GM04504 (cell line): ENCODE data around the gene PYDC1.
"Not testable (repeated sequence)": the region's sequence is repeated elsewhere in the genome, so short reads cannot be mapped to it uniquely, and the experiment has no call there.

ENCODE experiments used
- DNase-seq: peaks from one replicate; pipeline ENCODE4 v3.0.0-alpha.2; 2012; ENCODE audit warnings: low read depth

The PYDC1 gene

DNA sequence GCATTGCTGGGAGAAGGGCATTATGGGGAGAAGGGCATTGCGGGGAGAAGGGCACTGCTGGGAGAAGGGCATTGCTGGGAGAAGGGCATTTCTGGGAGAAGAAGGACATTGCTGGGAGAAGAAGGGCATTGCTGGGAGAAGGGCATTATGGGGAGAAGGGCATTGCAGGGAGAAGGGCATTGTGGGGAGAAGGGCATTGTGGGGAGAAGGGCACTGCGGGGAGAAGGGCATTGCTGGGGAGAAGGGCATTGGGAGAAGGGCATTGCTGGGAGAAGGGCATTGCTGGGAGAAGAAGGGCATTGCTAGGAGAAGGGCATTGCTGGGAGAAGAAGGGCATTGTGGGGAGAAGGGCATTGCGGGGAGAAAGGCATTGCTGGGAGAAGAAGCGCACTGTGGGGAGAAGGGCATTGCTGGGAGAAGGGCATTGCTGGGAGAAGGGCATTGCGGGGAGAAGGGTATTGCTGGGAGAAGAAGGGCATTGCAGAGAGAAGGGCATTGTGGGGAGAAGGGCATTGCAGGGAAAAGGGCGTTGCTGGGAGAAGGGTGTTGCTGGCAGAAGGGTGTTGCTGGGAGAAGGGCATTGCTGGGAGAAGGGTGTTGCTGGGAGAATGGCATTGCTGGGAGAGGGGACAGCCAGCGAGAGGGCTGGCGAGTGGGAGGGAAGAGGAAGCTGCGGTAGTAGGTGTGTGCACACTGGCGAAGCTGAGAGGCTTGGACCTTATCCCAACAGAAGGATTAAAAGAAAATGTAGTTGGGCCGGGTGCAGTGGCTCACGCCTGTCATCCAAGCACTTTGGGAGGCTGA lies 4.6 kb upstream of the PYDC1 start:
- no peak for DNase-seq

- no peak for DNase-seq
Measured at GRCh38 chr16:31219154-31219741, 2.3 kb upstream of the PYDC1 start.

- no peak for DNase-seq
Measured at GRCh38 chr16:31217136-31217530, 198 bp upstream of the PYDC1 start.

DNA sequence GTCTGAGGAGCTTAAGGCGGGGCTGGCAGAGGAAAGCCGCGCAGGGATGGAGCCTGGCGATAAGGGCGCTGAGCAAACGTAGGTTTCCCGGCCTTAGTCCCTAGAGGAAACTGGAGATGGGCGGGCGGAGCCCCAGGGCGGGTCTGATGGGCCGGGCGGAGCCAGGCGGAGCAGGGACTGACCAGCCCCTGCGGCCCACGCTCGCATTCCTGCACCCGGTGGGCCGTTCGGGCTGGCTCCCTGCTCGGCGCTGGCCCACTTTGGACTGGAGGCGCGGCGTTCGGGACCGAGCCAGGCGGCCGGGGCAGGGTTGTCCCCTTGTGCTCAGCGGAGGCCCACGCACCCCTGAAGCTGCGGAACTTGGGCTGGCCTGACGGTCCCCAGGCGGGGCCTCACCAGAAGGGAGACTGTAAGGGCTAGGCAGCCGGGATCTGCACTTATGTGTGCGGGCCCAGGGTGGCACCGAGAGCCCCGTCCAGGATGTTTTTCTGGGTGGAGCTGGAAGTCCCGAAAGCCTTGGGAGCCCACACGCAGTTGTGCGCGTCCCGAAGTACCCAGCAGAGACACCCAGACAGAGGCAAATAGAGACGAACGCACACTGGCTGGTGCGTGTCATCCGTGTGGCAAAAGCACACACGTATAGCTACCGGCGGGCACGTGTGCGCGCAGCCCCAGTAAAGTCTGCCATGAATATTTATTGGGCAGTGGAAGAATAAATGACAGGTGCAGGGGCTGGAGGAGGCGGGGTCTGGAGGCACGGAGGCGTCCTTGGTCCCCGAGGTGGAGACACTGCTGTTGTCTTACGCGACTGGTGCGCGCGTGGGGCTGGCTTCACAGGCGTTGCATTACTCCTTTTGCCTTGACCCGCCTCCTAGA lies 1.4 kb downstream of the PYDC1 start:
- no peak for DNase-seq

GRCh38 chr16:31214708-31215286 lies 2.1 kb downstream of the PYDC1 start:
- no peak for DNase-seq

DNA sequence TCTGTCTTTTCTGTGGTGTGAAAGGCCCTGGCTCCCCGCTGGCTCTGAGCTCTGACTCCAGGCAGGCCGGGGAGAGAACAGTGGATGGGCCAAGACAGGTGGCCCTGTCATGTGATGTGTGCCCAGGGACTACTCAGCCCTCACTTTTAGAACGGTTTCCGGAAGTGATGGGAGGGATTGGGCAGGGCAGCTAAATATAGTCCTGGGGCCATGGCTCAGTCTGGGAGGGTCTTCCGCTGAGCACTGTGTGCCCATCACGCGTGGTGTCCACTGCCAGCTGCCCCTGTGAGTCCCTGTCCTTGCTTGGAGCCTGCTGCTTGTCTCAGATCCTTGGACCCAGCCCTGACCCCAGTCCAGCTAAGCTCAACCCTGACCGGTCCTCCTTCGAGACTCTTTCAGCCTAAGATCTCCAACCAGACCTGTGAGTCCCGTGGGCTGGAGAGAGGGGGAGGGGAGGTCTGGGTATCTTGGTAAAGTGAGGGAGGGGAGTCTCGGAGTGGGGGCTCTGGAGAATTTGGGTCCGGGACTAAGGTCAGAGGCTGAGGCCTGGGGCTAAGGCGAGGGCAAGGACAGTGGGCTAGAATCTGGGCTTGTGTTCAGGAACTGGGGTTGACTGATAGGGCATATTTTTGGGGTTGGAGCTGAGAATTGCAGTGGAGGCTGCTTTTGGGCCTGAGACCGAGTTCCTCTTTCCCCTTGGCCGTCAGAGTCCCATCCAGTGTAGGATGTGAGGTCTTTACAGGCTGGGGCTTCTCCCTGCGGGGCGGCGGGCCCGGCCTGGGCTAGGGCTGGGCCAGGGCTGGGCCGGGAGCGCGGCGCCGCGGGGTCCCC lies 2.8 kb downstream of the PYDC1 start, which contains the start of gene TRIM72:
TRIM72 (plus strand) TSS at position 243 of the 831 bp plus-strand sequence. CDS start 620 bp downstream, outside the sequence.
- DNase-seq, result no peak

DNA sequence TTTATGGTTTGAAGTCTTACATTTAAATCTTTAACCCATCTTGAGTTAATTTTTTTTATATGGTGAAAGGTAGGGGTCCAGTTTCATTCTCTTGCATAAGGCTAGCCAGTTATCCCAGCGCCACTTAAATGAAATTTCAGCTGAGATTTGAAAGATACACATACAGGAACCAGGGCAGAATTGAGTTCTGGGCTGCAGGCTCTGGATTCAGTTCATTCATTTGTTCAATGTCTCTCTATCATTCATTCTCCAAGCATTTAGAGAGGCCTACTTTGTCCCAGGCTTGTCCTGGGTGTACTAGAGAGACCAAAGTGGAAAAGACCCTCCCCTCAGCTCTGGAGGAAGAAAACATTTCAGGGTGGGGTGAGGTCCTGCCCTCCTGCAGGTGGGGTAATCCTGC lies 3.6 kb downstream of the PYDC1 start:
- DNase-seq, result no peak

- no peak for DNase-seq
Measured at GRCh38 chr16:31206776-31207175, 10.2 kb downstream of the PYDC1 start.

GRCh38 chr16:31204871-31205666 lies 11.9 kb downstream of the PYDC1 start:
- no peak for DNase-seq

DNA sequence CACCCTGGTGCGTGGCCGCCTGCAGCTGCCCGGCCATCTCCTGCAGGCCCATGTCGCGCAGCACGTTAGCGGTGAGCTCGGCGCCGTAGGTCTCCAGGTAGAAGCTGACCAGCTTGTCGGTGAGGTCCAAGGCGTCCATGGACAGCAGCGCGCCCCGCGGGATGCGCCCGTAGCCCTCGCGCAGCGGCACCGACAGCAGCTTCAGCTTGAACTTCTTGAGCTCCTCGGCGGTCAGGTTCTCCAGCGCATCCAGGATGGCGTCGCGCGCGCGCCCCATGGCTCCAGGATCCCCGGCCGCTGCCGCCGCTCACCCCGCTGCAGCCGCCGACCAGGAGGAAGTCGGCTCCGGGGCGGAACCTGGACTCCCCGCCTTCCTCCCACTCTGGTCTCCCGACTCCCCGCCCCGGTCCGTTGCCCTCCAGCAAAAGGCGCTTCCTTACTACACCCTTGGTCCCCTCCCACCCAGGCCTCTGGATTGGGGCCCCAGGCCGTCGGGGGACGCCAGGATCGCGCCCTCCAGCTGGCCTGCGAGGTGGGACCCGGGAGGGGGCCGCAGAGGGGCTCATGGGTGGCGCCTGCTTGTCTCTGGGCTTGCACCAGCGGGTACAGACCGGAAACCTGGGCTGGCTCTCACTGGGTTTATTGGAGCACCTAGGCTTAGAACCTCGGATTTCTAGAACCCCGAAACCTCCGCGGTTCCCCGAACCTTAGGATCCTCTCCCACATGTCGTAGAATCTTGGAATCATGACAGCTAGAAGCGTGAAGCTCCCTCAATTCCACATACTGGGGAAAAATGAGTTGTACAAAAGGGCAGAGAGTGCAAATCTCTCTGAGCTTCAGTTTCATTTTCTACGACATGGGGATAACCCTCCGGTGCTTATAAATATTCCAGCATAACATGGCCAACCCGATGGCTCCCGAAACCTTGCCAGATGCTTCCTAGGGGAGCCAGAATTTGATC lies 14.2 kb downstream of the PYDC1 start, which contains the start of gene PYCARD:
PYCARD (minus strand) TSS at position 347 of the 962 bp plus-strand sequence; CDS start at position 277, 70 bp downstream.
- no peak for DNase-seq

DNA sequence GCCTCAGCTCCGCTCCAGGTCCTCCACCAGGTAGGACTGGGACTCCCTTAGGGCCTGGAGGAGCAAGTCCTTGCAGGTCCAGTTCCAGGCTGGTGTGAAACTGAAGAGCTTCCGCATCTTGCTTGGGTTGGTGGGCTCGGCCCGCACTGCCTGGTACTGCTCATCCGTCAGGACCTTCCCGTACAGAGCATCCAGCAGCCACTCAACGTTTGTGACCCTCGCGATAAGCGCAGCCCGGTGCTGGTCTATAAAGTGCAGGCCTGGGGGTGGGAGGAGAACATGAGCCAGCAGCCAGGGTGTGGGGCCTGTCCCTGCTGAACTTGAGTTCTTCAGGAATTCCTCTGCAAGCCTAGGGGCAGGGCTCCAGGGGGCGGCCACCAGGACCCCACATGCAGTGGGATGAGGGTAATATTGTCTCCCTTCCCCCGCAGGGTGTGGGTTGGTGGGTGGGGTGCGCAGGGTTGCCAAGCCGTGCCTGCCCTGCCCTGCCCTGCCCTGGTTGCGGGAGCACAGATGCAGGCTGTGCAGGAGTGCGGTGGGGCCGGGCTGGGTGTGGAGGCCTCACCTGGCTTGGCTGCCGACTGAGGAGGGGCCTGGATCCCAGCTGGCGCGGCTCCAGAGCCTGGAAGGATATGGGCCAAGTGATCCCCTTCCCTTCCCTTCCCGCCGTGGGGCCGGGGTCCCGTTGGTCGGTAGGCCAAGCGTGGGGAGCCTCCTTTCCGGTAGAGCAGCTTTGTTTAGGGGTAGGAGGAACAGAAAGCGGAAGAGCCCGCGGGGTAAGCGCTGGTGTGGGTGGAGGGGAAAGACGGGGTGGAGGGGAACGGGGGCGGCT lies 15.1 kb downstream of the PYDC1 start:
- DNase-seq, result no peak

DNA sequence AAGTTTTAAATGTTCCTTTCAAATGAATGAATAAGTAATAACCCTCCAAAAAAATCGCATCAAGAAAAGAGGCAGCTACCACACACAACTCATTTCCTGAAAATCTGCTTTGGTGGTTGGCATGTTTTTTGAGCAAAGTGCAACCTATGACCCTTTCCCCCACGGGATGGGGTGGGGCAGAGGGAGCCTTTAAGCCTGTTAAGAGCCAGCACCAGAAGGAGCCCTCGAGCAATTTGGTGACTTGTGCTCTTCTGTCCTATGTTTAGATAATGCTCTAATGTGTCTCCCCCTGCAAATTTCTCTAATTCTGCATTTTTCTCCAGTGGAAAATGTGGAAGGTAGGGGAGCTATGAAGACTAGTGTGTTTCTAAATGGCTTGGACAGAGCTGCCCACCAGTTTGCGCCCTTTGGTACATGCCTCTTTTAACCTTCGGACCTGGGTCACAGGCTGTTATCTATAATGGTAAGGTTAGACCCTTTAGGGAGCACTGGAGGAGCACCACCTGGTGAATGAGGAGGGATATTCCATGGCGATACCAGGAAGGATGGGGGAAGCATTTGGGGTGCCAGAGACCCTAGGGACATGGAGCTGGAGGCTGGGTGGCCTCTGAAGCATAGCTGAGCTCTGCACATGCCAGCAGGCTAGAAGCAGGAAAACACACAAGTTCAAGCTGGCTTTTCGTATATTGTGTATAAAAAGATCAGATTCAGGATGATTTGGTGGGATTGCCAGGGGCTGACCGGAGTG lies 15.9 kb downstream of the PYDC1 start:
- no peak for DNase-seq

DNA sequence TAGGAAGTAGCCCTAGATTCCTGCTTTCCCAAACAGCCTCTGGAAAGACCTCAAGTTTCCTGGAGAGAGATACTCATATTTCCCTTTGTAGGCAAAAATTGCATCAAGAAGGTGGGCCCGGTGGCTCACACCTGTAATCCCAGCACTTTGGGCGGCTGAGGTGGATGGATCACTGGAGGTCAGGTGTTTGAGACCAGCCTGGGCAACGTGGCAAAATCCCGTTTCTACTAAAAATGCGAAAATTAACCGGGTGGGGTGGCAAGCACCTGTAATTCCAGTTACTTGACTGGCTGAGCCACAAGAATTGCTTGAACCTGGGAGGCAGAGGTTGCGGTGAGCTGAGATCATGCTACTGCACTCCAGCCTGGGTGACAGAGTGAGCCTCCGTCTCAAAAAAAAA lies 16.8 kb downstream of the PYDC1 start:
- not testable (repeated sequence) for DNase-seq

DNA sequence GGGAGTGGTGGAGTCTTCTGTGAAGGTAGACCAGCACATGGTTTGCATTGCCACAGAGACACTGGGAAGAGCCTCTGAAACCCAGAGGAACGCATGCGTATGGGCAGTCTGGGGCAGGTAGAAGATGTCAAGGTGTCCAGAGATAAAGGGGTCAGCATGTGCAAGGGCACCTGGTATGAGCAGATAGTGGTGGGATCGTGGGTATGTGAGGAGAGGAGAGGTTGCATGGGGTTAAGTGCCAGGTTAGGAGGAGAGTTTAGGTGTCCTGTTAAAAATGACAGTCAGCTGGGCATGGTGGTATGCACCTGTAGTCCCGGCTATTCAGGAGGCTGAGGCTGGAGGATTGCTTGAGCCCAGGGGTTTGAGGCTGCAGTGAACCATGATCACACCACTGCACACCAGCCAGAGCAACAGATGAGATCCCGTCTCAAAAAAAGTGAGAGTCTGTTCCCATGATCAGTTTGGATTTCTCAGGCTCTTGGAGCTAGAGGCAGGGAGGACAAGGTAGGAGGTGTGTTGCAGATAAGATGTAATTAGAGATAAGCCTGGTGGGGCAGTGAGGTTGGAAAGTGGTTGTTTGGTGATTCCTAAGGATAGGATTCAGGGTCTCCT lies 17.4 kb downstream of the PYDC1 start:
- no peak for DNase-seq

DNA sequence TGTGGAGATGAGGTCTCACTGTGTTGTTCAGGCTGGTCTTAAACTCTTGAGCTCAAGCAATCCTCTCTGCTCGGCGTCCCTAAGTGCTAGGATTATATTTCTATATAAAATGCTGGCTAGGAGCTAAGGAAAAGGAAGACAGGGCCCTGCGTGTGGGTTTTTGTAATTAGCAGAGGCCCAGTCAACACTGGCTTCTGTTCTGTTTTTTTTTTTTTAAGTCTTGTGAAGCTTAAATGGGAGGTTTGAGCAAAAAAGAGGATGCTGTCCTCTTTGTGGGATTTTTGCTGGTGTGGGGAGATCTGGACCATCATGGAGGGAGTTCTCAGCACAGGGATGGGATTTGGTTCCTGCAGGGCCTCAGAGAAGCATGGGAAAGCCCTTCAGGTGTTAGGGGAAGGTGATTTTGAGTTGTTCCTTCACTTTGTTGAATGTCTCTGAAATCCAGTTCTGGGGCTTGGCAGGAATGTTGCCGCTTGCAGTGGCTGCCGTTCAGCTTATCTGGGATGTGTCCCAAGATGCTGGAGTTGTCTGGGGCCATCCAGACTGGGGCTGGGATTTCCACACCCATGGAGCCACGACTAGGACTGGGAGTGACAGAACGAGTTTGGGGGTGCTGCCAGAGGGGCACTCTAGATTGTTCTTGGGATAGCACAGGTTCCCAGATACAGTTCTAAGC lies 18.6 kb downstream of the PYDC1 start:
- no peak for DNase-seq

- DNase-seq, result no peak
Measured at GRCh38 chr16:31196324-31197088, 20.4 kb downstream of the PYDC1 start.
